HG03280 (cell line): Measurements from ENCODE around the gene FRMPD4.

ENCODE experiments used
- ATAC-seq: cut with Tn5 transposase; IDR thresholded peaks from one replicate; pipeline ENCODE4 v1.9.1; 2021; ENCODE audit warnings: mild to moderate bottlenecking, moderate library complexity; ENCODE audit not compliant: unreplicated experiment

The FRMPD4 gene

GRCh38 chrX:12611471-12611870 lies 473.2 kb downstream of the FRMPD4 start:
- ATAC-seq = peak; percentile 62

DNA sequence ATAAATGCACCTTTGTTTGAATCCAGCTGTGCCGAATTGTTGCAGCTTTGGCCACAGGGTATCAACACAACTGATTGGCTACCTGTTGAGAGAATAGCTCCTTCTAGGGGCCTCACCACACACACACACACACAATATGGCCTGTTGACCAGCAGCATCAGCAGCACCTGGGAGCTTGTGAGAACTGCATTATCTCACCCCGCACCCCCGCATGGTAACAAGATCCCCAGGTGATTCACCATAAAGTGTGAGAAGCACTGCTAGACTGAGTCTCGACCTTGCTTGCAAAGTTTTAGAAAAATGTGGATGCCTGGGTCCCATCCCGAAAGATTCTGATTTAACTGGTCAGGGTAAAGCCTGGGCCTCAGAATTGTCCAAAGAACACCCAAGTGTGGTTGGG lies 476.0 kb downstream of the FRMPD4 start:
- no peak for ATAC-seq

GRCh38 chrX:12615061-12615460 lies 476.8 kb downstream of the FRMPD4 start:
- ATAC-seq = no peak

DNA sequence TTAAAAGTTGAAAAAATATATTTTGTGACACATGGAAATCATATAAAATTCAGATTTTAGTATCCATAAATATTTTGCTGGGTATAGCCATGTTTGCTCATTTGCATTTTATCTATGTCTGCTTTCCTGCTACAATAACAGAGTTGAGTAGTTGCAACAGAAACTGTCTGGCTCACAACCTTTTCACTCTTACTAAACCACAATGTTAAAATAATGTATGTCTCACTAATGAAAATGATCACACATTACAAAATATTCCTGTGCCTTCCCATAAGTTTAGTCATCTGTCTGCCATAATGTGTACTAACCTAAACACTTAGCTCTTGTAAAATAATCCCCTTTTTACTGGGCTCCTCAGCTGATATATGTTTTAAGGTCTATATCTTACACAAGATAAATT lies 479.0 kb downstream of the FRMPD4 start:
- no peak for ATAC-seq

GRCh38 chrX:12647230-12647629 lies 509.0 kb downstream of the FRMPD4 start:
- no peak for ATAC-seq

DNA sequence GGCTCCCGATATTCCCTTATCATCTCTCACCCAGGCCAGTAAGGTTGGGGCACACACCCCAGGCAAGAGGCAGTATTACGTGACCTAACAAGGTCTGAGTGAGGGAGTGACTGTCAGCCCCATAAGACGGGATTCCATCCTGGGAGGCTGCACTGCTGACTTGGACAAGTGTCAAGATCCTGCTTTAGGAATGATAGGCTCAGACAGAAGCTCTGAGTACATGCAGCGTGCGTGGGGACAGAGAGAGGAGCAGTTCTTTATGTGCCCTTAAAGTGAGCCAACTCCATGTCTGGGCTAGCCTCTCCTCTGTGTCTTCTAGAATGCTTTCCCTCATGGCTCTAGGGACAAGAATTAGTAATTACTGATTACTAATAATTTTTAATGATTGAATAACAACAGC lies 510.7 kb downstream of the FRMPD4 start:
- ATAC-seq = no peak

DNA sequence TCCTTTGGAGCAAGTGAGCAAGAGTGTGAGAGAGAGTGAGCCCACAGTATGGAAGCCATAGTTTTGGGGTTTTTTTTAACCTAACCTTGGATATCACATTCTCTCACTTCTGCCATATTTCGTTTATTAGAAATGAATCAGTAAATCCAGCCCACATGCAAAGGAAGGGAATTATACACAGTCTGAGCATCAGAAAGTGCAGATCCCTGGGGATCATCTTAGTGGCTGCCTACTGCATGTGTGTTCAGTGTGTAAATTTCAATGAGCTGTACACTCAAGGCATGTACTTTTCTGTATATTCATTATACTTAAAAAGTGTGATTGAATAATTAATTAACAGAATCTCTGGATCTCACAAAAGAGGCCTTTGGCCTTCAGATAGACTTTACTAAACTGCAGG lies 519.2 kb downstream of the FRMPD4 start:
- ATAC-seq = no peak

DNA sequence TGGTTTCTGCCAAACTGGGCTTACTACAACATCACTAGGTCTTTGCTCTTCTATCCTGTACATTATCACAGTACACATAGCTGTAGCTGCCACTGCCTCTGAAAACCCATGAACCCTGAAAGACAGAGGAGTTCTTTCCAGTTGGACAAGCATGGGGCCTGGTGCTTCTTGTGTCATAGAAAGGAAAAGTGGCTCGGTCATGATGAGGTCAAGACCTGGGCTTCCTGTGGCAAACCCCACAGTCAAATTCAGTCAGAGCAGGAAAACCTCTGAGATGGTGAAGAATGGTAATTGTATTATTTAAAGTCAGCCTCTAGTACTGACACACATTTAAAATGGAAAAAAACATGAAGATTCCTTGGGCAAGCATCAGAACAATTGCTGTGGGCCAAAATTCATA lies 519.6 kb downstream of the FRMPD4 start:
- ATAC-seq = peak; percentile 44

GRCh38 chrX:12661464-12661863 lies 523.2 kb downstream of the FRMPD4 start:
- no peak for ATAC-seq

GRCh38 chrX:12672367-12673106 lies 534.3 kb downstream of the FRMPD4 start:
- ATAC-seq = no peak

DNA sequence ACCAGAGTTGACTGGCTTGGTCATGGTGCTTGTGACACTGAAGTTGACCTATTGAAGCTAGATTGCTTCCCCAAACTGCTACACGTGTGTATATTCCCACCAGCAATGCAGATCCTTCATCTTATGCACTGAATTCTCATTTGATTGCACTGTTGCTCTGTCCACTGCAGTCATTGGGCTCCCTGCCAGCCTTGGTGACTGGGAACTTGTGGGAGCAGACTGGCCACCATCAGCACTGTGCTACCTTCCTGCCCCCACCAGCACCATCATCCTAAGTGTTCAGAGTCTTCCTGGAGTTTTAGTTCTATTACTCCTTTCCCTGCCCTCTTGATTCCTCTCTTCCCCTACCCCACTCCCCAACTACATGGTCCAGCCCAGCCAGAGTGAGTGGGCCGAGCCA lies 535.2 kb downstream of the FRMPD4 start:
- no peak for ATAC-seq

GRCh38 chrX:12679522-12679921 lies 541.2 kb downstream of the FRMPD4 start:
- no peak for ATAC-seq

GRCh38 chrX:12681047-12681446 lies 542.8 kb downstream of the FRMPD4 start:
- no peak for ATAC-seq

GRCh38 chrX:12685541-12685940 lies 547.3 kb downstream of the FRMPD4 start:
- no peak for ATAC-seq

DNA sequence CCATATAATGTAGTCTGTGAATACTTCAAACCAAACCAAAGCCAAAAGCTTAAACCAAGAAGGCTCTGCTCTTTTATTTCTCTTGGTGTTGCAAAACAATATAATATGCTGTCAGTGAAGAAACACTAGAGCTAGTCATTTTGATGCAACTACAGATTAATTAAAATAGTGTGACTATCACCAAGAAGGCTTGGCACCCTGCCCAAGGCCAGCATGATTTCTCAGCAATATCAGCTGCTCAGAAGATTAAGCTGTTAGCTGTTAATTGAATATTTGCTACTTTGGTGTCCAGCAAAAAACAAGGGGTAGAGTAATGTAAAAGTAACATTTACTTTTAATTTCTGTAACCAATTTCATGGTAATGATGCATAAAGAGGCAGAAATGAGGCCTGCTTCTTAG lies 548.1 kb downstream of the FRMPD4 start:
- ATAC-seq = no peak

- ATAC-seq = no peak
Measured at GRCh38 chrX:12690646-12691045, 552.4 kb downstream of the FRMPD4 start.

- ATAC-seq = no peak
Measured at GRCh38 chrX:12693754-12694153, 555.5 kb downstream of the FRMPD4 start.

DNA sequence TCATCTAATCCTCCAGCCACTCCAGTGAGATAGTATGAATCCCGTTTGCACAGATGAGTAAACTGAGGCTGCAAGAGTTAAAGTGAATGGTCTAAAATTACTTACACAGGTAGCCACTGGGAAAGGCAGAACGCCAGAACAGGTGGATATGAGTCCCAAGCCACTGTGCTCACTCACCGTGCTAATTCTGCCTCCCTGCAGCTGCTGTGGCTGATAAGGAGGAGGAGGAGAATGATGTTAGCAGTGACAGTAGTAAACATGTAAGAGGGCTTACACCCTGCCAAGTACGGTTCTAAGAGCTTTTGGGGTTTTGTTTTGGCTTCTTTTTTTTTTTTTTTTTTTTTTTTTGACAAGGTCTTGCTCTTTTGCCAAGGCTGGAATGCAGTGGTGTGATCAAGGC lies 562.5 kb downstream of the FRMPD4 start:
- ATAC-seq = no peak

DNA sequence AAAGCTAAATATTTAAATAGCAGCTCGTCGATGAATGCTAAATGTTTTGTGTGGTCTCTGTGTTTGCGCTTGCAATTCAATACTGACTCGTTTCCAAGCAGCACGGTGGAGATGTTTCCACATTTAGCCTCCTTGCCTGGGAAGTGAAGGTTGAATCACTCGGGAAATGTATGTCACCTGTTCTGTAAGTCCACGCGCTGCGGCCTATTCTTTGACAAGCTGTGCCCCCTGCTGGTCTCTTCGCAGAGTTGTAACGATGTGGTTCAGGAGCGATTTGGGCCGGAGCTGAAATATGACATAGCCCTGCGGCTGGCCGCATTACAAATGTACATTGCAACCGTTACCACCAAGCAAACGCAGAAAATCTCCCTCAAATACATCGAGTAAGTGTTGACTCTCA lies 563.4 kb downstream of the FRMPD4 start:
- ATAC-seq = peak; percentile 63

GRCh38 chrX:12702509-12703091 lies 564.3 kb downstream of the FRMPD4 start:
- no peak for ATAC-seq

- ATAC-seq = no peak
Measured at GRCh38 chrX:12704706-12705105, 566.4 kb downstream of the FRMPD4 start.

DNA sequence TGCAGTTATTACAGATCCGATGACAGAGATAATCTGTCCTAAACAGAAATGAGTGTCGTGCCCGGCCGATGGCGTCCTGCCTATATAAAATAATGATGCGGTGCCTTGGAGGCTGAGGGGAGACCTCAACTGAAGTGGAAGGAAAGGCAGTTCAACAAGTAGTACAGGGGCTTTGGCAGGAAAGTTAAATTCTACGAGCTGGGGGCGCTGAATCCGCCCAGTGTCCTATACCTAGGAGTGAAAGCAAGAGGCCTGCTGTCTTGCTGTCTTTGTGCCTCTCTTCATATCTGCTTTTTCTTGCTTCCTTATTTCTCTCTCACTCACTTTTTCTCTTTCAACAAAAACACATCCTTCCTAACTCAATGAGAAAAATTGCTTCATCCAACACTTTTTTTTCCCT lies 570.8 kb downstream of the FRMPD4 start:
- ATAC-seq = no peak
